Memory B cell (primary cell): ENCODE measurements around the gene IRAK1.

Experiments used
- ATAC-seq: fragments of 150-1000 bp; cut with Tn5 transposase; 2 replicates; pipeline ENCODE4 v1.10.0; 2021; ENCODE audit warnings: low read depth, mild to moderate bottlenecking, moderate library complexity
- DNase-seq, 2 donors: peaks; one replicate each; pipeline ENCODE4 v3.0.0; 2022; ENCODE audit warnings: low spot score in 2 of 2
- H3K27ac Mint-ChIP-seq: one replicate; pipeline ENCODE4 v1.8.0; 2022; ENCODE audit warnings: mild to moderate bottlenecking, moderate library complexity, mixed read lengths
- H3K27me3 Mint-ChIP-seq: one replicate; pipeline ENCODE4 v1.8.0; 2022; ENCODE audit warnings: mixed read lengths
- H3K36me3 Mint-ChIP-seq: one replicate; pipeline ENCODE4 v1.8.0; 2022; ENCODE audit warnings: mild to moderate bottlenecking, mixed read lengths
- H3K4me1 Mint-ChIP-seq: one replicate; pipeline ENCODE4 v1.8.0; 2022; ENCODE audit warnings: mixed read lengths
- H3K4me3 Mint-ChIP-seq: one replicate; pipeline ENCODE4 v1.8.0; 2022; ENCODE audit warnings: mild to moderate bottlenecking, moderate library complexity, mixed read lengths
- H3K9me3 Mint-ChIP-seq: one replicate; pipeline ENCODE4 v1.8.0; 2022; ENCODE audit warnings: mixed read lengths

The IRAK1 gene

DNA sequence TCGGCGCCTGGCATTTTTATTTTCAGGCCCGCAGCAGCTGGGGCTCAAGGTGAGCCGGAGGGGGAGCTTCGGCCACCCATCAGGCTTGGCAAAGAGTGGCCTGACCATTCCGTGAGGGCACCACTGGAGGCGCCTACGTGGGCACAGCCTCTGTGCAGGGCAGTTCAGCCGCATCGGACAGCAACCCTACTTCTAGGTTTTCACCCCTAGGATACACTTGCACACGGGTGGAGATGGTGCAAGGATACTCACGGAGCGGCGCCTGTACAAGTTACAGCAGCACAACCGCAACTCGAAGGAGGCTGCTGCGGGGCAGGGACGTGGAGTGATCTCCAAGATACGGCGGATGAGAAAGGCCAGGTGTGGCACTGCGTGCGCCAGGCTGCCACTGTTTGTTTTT is 58.9 kb downstream of the IRAK1 start:
- H3K27me3 Mint-ChIP-seq, result no peaks in the 10 kb centered on the region
- H3K36me3 Mint-ChIP-seq, result peaks cover 5% of the 10 kb centered on the region
- peaks cover 5% of the 10 kb centered on the region for H3K4me1 Mint-ChIP-seq
- H3K4me3 Mint-ChIP-seq, result no peak overlapping the region
- DNase-seq, result no peak
- no peak for ATAC-seq
- H3K27ac Mint-ChIP-seq, result no peak overlapping the region
- H3K9me3 Mint-ChIP-seq, result no peaks in the 10 kb centered on the region
